T-helper 22 cell (primary cell): ENCODE measurements around the gene FCGR3A.
"Not testable (repeated sequence)": the region's sequence is repeated elsewhere in the genome, so short reads cannot be mapped to it uniquely, and the experiment has no call there.

Experiments
- DNase-seq: peaks from one replicate; pipeline ENCODE4 v3.0.0-alpha.2; 2020; ENCODE audit warnings: low read depth

The FCGR3A gene

GRCh38 chr1:161549652-161550051, at the start of gene FCGR3A:
TSS of gene FCGR3A (minus strand) at chr1:161549818. CDS start at chr1:161549736, 82 bp downstream.
- DNase-seq, result no peak

DNA sequence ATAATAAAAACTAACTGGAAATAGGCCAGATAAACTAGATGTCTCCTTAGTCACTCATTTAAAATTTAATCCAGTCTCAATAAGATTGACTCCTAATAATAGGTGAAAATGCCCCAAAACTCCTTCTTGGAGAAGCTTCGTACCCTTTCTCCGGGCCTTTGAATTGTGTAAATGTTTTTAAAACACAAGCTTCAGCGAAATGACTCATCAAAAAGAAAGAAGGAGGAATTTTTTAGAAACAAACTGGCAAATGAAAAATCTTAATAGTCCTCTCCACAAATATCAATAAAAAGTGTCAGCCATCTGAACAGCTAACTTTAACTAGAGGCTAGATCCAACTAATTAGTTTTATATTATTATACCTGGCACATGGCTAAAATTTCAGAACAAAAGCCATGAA, 47.5 kb upstream of the FCGR3A start:
- not testable (repeated sequence) for DNase-seq

DNA sequence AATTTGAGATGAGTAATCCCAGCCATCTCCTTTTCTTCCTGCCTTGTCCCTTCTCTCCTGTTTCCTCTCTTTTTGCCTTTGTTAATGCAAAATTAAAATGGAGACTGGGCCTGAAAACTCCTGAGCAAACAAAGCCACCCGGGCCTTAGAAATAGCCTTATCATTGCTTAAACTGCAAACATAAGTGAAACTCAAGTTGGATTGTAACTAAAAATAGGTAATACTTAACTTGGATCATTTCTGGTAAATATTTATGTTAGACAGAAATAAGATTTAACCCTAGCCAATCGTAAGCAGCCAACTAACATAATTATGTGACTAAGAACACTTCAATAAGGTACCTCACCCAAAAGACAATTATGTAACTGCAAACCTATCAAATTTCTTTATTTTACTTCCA, 46.0 kb upstream of the FCGR3A start:
- DNase-seq, result not testable (repeated sequence)

DNA sequence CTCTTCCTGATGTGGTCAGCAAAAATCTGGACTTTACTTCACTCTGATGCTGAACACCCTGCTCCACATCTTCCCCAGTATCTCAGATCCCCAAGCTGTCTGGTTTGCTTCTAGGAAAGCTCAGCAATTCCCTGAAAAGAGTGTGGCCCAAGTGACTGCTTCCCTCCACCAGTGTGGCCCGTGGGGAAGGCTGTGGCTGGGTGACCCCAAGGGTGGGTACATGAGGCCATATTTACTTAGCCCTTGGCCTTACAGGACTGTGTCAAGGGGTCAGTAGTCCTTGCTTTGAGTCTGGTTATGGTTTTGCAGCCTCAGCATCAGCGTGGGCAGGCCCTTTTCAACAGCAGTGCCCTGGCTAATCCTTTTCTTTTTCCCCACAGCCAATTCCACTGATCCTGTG, 45.6 kb upstream of the FCGR3A start:
- not testable (repeated sequence) for DNase-seq

DNA sequence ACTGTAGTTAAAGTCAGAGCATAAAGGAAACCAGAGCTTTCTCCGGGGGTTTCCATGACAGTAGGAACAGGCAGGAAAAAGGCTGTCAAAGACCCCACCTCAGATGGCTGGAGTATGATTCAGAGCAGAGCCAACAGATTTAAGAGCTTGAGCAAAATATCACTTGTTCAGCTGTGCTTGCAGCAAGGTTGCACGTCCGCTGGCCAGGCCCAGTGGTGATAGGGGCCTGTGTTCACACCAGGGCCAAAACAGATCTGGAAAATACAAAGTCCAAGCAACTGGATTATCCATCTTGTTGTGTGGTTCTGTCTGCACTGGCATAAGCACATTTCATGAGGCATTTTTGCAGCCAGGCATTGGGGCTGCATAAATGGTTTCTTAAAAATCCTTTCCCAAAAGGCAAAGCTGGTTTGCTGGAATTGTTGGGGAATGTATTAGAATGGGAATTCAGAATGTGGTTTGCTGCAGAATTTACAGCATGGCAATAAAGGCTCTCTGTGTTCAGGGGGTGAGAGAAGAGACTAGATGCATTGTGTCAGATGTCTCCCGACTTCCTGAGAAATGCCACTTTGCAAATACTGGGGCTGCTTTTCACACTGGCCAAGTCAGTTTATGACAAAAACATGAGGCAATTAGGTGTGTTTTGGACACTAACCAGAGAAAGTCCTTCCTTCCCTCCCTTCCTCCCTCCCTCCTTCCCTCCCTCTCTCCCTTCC, 44.8 kb upstream of the FCGR3A start:
- DNase-seq, result not testable (repeated sequence)

DNA sequence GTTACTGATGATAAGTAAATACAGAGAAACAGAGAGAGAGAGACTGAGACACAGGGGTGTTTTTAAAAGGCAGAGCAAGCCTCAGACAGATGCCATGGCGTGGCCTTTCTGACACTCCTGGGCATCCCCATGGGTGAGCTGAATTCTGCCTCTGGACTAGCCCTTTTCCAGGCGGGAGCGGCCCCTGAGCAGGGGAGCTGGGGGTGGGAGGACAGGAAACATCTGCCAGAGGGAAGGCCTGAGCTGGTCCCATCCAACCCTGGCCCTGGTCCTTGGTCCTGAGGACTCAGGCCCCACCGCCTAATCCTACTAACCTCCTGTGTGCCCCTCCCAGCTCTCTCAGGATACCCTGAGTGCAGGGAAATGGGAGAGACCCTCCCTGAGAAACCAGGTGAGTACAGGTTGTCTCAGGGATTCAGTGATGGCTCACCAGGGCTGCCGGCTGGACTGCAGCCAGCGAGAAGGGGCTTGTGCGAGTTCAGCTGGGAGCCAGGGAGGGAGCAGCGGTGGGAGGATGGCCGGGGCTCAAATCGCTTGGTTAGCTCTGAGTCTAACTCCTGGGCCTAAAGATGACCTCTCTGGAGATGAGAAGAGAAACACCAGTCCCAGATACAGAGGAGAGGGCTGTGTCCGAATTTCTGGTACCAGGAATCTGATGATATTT, 43.6 kb upstream of the FCGR3A start:
- DNase-seq, result not testable (repeated sequence)

GRCh38 chr1:161592586-161592985, 43.0 kb upstream of the FCGR3A start:
- DNase-seq, result not testable (repeated sequence)

DNA sequence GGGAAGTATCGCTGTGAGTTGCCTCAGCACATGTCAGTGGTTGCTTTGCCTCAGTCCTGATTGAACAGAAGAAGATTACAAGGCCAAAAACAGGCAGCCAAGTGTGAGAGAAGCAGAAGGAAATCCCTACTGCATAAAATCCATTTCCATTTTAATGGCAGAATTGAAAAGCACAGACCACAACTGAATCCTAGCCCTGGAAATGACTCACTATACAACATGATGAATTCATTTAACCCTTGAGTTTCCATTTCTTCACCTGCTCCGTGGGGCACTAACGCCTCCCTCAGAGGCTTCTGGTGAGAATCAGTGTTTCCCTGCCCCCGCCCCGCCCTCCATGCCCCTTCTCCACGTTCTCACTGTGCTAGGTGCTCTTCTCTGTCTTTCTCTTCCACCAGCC, 40.3 kb upstream of the FCGR3A start:
- DNase-seq, result not testable (repeated sequence)

- not testable (repeated sequence) for DNase-seq
Measured at GRCh38 chr1:161589365-161589764, 39.7 kb upstream of the FCGR3A start.

GRCh38 chr1:161588596-161588995, 39.0 kb upstream of the FCGR3A start:
- not testable (repeated sequence) for DNase-seq

DNA sequence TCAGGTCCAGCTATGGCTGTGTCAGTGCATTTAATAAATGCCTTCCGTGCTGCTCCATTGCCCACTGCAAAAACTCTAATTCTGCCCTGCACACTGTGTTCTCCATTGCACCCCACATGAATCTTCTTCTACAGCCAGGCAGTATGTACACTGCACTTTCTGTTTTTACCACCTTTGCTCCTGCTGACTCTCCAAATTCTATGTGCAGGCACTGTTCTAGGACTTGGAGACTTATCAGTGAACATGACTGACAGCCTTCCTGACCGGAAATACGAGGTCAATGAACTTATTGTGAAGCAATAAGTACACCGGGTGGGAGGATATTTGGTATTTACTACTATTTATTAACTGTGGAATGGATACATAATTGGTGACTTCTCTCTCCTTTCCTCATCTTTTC, 33.3 kb upstream of the FCGR3A start:
- DNase-seq, result not testable (repeated sequence)

GRCh38 chr1:161580879-161581537, 31.4 kb upstream of the FCGR3A start:
- not testable (repeated sequence) for DNase-seq

- not testable (repeated sequence) for DNase-seq
Measured at GRCh38 chr1:161579856-161580507, 30.4 kb upstream of the FCGR3A start.

- DNase-seq, result not testable (repeated sequence)
Measured at GRCh38 chr1:161576676-161577075, 27.1 kb upstream of the FCGR3A start.

DNA sequence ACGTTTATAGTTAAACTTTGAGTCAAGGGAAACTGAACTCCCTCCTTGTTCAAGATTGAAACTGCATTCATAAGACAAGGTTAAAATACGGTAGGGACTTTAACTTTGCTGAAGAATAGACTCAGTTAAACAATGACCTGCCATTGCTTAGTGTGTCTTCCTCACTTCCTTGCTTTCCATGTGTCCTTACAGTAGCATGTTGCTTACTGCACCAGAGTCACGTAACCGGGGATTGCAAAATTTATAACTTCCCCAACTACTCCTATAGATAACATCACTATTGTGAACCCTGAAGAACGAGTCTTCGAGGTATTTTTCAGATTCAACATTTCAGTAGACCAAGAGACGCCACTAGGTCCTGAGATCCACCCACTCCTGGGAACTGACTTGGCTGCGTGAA, 22.1 kb upstream of the FCGR3A start:
- not testable (repeated sequence) for DNase-seq

DNA sequence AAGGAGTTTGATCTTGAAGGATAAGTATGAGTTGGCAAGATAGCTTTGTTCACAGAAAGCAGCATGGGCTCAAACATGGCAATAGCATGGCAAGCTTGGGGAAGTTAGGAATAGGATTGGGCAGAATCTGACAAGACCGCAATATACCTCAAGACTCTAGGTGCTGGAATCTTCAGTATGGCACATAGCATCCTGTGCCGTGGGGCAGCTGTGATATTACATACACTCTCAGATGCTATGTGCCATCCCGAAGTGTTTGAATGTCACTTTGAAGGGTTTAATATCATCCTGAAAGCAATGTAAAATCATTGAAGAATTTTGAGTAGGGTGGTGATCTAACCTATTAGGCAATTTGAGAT, 17.0 kb upstream of the FCGR3A start:
- not testable (repeated sequence) for DNase-seq

- DNase-seq, result not testable (repeated sequence)
Measured at GRCh38 chr1:161563522-161563921, 13.9 kb upstream of the FCGR3A start.

- DNase-seq, result not testable (repeated sequence)
Measured at GRCh38 chr1:161562441-161562840, 12.8 kb upstream of the FCGR3A start.

- DNase-seq, result not testable (repeated sequence)
Measured at GRCh38 chr1:161560960-161561715, 11.5 kb upstream of the FCGR3A start.

DNA sequence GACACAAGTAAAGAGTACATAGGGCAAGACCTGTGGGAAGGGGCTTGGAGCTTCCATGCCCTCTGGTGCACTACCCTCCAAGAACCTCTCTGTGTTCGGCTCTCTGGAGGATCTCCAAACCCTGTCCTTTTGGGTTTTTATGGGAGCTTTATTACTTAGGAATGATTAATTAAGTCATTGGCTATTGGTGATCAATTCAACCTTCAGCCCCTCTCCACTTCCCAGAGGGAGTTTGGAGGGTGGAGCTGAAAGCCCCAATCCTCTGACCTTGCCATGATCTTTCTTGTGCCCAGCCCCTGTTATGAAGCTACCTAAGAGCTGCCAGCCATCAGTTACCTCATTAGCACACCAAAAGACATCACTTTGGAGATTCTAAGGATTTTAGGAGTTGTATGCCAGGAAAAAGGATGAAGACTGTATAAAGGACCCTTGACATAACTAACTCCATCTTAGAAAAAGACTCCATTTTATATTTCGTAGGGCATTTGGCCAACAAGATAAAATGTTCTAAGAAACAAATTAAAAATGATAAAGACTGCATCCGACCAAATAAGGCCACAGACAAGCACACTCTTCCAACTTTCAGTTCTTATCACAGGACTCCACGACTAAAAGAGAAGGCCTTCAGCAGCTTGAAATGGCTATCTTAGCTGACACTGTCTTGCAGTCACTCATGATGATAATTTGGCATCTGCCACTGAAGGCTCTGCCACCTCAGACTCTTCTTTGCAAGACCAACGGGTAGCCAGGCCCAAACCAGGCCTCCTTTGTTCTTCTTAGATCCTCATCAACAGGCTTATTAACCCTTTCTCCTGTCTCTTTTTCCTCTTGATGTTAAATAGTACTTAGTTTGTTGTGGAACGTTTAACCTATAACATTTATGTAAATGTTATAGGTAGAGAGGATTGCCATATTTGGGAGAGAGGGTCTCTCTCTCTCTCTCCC, 8.2 kb upstream of the FCGR3A start:
- not testable (repeated sequence) for DNase-seq
